B cell (primary cell): ENCODE results near the gene COL5A1. TPM values are rescaled to one million over a fixed set of nuclear protein-coding genes. Genes with fewer than 3 reads are reported as not detected.

Experiments used
- ATAC-seq: fragments of 200-7000 bp; cut with Tn5 transposase; one replicate; pipeline ENCODE4 v1.10.0; 2021; ENCODE audit warnings: low read depth, mild to moderate bottlenecking, moderate number of reproducible peaks, moderate library complexity
- CTCF ChIA-PET: fragments of 350-600 bp; sonication (Branson Sonifier 250); formaldehyde crosslinking; loops from one replicate; lab custom pipeline; 2021; ENCODE audit warnings: antibody characterized with exemption, inconsistent platforms; lab: Charles Lee
- POLR2A ChIA-PET: fragments of 350-600 bp; sonication (Branson Sonifier 250); formaldehyde crosslinking; loops from one replicate; lab custom pipeline; 2021; ENCODE audit warnings: antibody characterized with exemption; lab: Charles Lee
- DNase-seq: peaks from one replicate; pipeline ENCODE4 v3.0.0; 2013
- H2AFZ ChIP-seq: 2 replicates; pipeline ENCODE4 v1.6.1; 2012; ENCODE audit warnings: mild to moderate bottlenecking, low read depth, low read length; ENCODE audit not compliant: insufficient read depth, poor library complexity, severe bottlenecking
- H3K27ac ChIP-seq, 2 donors: 1 replicate in 1 of 2; 2 replicates in 1 of 2; pipeline ENCODE4 v1.5.1; 2012 to 2013; ENCODE audit warnings: low read length in 2 of 2, mild to moderate bottlenecking in 2 of 2, moderate library complexity in 1 of 2
- H3K27me3 ChIP-seq, 4 experiments: fragments of 200-600 bp in 1 of 4; sonication (generic) in 1 of 4; replicated peaks in 1 of 4; 1 replicate in 2 of 4; 2 replicates in 2 of 4; pipeline versions ENCODE4 v1.6.1 to v1.7.0; 2013 to 2016; ENCODE audit warnings: low read length in 3 of 4, mild to moderate bottlenecking in 2 of 4, mixed read lengths in 1 of 4, moderate library complexity in 1 of 4; ENCODE audit not compliant: insufficient read depth in 4 of 4, control insufficient read depth in 3 of 4; ENCODE audit errors: control extremely low read depth in 1 of 4
- H3K36me3 ChIP-seq, 2 experiments: replicated peaks in 1 of 2; 1 replicate in 1 of 2; 2 replicates in 1 of 2; pipeline versions ENCODE4 v1.6.1 to v1.7.1; 2013; ENCODE audit warnings: low read length in 1 of 2; ENCODE audit not compliant: insufficient read depth in 2 of 2, control insufficient read depth in 1 of 2; ENCODE audit errors: control extremely low read depth in 1 of 2, extremely low read depth in 1 of 2
- H3K4me1 ChIP-seq, 2 donors: fragments of 200-600 bp in 1 of 2; sonication (generic) in 1 of 2; 1 replicate in 1 of 2; 2 replicates in 1 of 2; pipeline versions ENCODE4 v1.5.1 to v1.6.1; 2013 to 2017; ENCODE audit warnings: low read length in 2 of 2; ENCODE audit not compliant: control insufficient read depth in 2 of 2, insufficient read depth in 2 of 2
- H3K4me2 ChIP-seq: replicated peaks from 2 replicates; pipeline ENCODE3; 2012; ENCODE audit warnings: mild to moderate bottlenecking, low read depth, low read length; ENCODE audit not compliant: poor library complexity, severe bottlenecking
- H3K4me3 ChIP-seq, 5 experiments: fragments of 200-600 bp in 1 of 5; sonication (generic) in 1 of 5; 1 replicate in 3 of 5; 2 replicates in 2 of 5; pipeline versions ENCODE4 v1.5.1 to v1.7.0; 2011 to 2016; ENCODE audit warnings: low read length in 4 of 5, mild to moderate bottlenecking in 4 of 5, low read depth in 2 of 5, control low read depth in 1 of 5, moderate library complexity in 1 of 5; ENCODE audit not compliant: insufficient read depth in 1 of 5; ENCODE audit errors: control extremely low read depth in 1 of 5, extremely low read depth in 1 of 5
- H3K79me2 ChIP-seq: fragments of 200-600 bp; sonication (generic); one replicate; pipeline ENCODE4 v1.6.0; 2016; ENCODE audit warnings: low read length; ENCODE audit not compliant: control insufficient read depth, insufficient read depth
- H3K9ac ChIP-seq: fragments of 200-600 bp; sonication (generic); 2 replicates; pipeline ENCODE4 v1.6.1; 2017; ENCODE audit warnings: mild to moderate bottlenecking, low read length, moderate library complexity
- H3K9me3 ChIP-seq, 3 donors: one replicate each; pipeline versions ENCODE4 v1.6.1 to v1.7.1; 2013; ENCODE audit warnings: low read length in 2 of 3; ENCODE audit not compliant: control insufficient read depth in 2 of 3, insufficient read depth in 1 of 3; ENCODE audit errors: control extremely low read depth in 1 of 3
- H4K20me1 ChIP-seq: 2 replicates; pipeline ENCODE4 v1.6.0; 2012; ENCODE audit warnings: mild to moderate bottlenecking, low read length; ENCODE audit not compliant: insufficient read depth, control insufficient read depth, poor library complexity, severe bottlenecking
- H3K27ac Mint-ChIP-seq: one replicate; pipeline ENCODE4 v1.8.0; 2021; ENCODE audit warnings: mixed read lengths
- H3K27me3 Mint-ChIP-seq: one replicate; pipeline ENCODE4 v1.8.0; 2021; ENCODE audit warnings: mixed read lengths
- H3K4me1 Mint-ChIP-seq: one replicate; pipeline ENCODE4 v1.8.0; 2021; ENCODE audit warnings: mixed read lengths
- H3K4me3 Mint-ChIP-seq: one replicate; pipeline ENCODE4 v1.8.0; 2021; ENCODE audit warnings: mixed read lengths
- H3K9me3 Mint-ChIP-seq: one replicate; pipeline ENCODE4 v1.8.0; 2022; ENCODE audit warnings: mixed read lengths; ENCODE audit not compliant: insufficient read depth
- EZH2 ChIP-seq: IDR thresholded peaks from 2 replicates; pipeline ENCODE4 v1.6.1; 2012; ENCODE audit warnings: borderline replicate concordance, low read depth, mild to moderate bottlenecking, moderate library complexity, low read length; ENCODE audit not compliant: insufficient read depth, poor library complexity, severe bottlenecking
- WGBS: methylation state at CpG from one replicate; pipeline ENCODE4 v1.1.5; 2013; ENCODE audit warnings: missing lambda C conversion rate; ENCODE audit not compliant: insufficient coverage; 5-methylcytosine and 5-hydroxymethylcytosine counted together
- intact Hi-C: fragments of 100-400 bp; cut with micrococcal nuclease; formaldehyde crosslinking; loops from one replicate; pipeline ENCODE4 v1.10.0; 2022
- polyA plus RNA-seq: library from polyadenylated mRNA; depleted of rRNA; stranded (reverse); fragments of >200 nt; gene quantifications from 2 replicates; pipeline ENCODE4 v1.2.3, GENCODE V29; 2012
- total RNA-seq, 2 donors: library from RNA; stranded (reverse); fragments of 120-200 nt in 1 of 2; gene quantifications; 1 replicate in 1 of 2; 2 replicates in 1 of 2; pipeline versions ENCODE4 v1.2.3 to v1.2.4, GENCODE V29; 2013 to 2022
- TF ChIP-seq, protein P1 (sequence below): fragments of 200-600 bp; IDR thresholded peaks from one replicate; pipeline ENCODE4 v1.8.0; 2022; ENCODE audit warnings: antibody characterized with exemption, mild to moderate bottlenecking

COL5A1 gene
- total and polyA plus RNA-seq, 2 donors (not counting 1 experiment from before 2014, with no cell fraction given) = 0.06 TPM; not detected in 1

DNA sequence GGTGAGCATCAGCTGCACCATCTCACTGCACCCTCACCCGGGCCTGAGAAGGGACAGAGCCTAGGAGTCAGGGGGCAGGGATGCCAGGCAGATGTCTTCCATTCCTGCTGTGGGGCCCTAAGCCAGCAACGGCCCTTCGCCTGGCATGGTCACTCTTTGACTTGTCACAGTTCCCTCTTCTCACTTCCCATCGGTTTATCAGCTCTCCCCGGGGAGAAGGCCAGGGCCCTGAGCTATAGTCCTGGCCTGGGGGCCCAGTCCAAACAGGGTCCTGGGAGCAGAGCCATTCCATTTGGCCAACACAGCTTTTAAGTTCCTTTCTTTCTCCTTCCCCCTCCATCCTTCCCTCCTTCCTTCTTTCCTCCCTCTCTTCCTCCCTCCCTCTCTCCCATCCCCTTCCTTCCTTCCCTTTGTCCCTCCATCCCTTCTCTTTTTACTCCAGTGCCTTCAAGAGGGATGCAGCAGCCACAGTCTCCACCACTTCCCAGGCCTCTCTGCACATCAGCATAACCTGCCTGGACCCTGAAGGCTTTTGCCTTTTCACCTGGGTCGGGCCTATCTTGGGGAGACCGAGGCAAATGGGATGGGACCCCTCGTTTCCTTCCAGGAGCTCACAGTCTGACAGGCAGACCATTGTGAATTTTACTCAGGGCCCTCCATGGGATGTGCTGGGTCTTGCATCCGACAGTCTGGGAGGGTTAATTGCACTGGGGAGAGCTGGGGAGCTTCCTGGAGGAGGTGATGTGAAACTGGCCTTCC, 4.2 kb downstream of the COL5A1 start:
- peaks cover 0 to 18% (median 1%) of the 10 kb centered on the region in 4 experiments for H3K27me3 ChIP-seq
- H2AFZ ChIP-seq = no peak overlapping the region
- H3K9me3 Mint-ChIP-seq = peaks cover 2% of the 10 kb centered on the region
- no peak overlapping the region for H3K27ac Mint-ChIP-seq
- ChIA-PET POLR2A (no interaction called here), CTCF (interaction anchor here (0.6 kb wide), 1 partner anchor 1518 kb away, joined by 3 read pairs; no protein-coding TSS in a partner anchor)
- TF ChIP-seq, protein P1, sequence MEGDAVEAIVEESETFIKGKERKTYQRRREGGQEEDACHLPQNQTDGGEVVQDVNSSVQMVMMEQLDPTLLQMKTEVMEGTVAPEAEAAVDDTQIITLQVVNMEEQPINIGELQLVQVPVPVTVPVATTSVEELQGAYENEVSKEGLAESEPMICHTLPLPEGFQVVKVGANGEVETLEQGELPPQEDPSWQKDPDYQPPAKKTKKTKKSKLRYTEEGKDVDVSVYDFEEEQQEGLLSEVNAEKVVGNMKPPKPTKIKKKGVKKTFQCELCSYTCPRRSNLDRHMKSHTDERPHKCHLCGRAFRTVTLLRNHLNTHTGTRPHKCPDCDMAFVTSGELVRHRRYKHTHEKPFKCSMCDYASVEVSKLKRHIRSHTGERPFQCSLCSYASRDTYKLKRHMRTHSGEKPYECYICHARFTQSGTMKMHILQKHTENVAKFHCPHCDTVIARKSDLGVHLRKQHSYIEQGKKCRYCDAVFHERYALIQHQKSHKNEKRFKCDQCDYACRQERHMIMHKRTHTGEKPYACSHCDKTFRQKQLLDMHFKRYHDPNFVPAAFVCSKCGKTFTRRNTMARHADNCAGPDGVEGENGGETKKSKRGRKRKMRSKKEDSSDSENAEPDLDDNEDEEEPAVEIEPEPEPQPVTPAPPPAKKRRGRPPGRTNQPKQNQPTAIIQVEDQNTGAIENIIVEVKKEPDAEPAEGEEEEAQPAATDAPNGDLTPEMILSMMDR = no peak
- no peak for TF ChIP-seq EZH2
- H3K4me3 Mint-ChIP-seq = no peak overlapping the region
- H4K20me1 ChIP-seq = no peaks in the 10 kb centered on the region
- H3K9me3 ChIP-seq = peaks cover 0 to 3% (median 0%) of the 10 kb centered on the region in 3 donors
- H3K36me3 ChIP-seq = no peaks in the 10 kb centered on the region
- H3K4me3 ChIP-seq = no peak overlapping the region
- peaks cover 9% of the 10 kb centered on the region for H3K27me3 Mint-ChIP-seq
- H3K27ac ChIP-seq = no peak overlapping the region
- DNase-seq = no peak
- H3K4me2 ChIP-seq = no peak overlapping the region
- ATAC-seq = no peak
- peaks cover 0 to 4% of the 10 kb centered on the region in 2 donors for H3K4me1 ChIP-seq
- no peaks in the 10 kb centered on the region for H3K79me2 ChIP-seq
- intact Hi-C loops = no loop called here
- WGBS = 84% methylated on average over 8 of the region's 9 CpGs
- H3K9ac ChIP-seq = no peak overlapping the region
- H3K4me1 Mint-ChIP-seq = peaks cover 2% of the 10 kb centered on the region

DNA sequence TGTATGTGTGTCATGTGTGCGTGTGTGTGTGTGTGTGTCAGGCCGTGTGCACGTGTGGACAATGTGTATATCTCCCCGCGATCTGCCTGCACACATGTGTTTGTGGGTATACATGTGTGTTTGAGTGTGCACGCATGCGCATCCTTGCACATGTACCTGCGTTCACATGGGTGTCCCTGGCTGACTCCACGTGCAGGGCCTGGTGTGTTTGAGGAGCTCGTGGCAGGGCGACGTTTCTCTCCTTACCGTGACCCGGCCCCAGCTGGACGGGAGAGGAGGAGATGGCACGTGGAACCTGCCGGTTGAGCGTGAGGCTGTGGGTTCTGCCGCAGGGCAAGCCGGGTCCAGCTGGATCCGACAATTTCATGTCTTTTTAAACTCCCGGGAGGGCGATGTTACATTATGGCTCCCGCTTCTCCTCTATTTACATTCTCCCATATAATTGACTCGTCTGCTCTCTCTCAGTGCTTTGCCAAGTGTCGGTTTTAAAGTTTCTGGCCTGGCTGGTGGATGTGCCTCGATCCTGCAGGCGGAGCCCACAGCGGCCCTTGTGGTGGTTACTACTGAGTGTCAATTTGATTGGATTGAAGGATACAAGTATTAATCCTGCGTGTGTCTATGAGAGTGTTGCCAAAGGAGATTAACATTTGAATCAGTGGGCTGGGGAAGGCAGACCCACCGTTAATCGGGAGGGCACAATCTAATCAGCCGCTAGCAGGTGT, 5.9 kb downstream of the COL5A1 start:
- 94% methylated on average over 31 of the region's 33 CpGs for WGBS
- H3K27ac Mint-ChIP-seq = no peak overlapping the region

More for the DNA sequence above, 5.9 kb downstream of the COL5A1 start:
- Histone ChIP-seq H3K9me3 (peaks cover 0 to 3% (median 0%) of the 10 kb centered on the region in 3 donors), H3K4me2 (no peak overlapping the region), H3K27me3 (peaks cover 0 to 11% (median under 1%) of the 10 kb centered on the region in 4 experiments), H4K20me1 (no peaks in the 10 kb centered on the region), H3K36me3 (no peaks in the 10 kb centered on the region), H3K79me2 (no peaks in the 10 kb centered on the region), H3K4me1 (no peaks in the 10 kb centered on the region), H3K27ac (no peak overlapping the region), H3K4me3 (no peak overlapping the region), H2AFZ (no peak overlapping the region), H3K9ac (no peak overlapping the region)
- no peak for TF ChIP-seq EZH2
- TF ChIP-seq, protein P1 = no peak
- peaks cover 9% of the 10 kb centered on the region for H3K27me3 Mint-ChIP-seq
- H3K9me3 Mint-ChIP-seq = peaks cover 2% of the 10 kb centered on the region
- DNase-seq = no peak
- CTCF ChIA-PET = no interaction called here
- ATAC-seq = no peak
- H3K4me1 Mint-ChIP-seq = no peaks in the 10 kb centered on the region
- intact Hi-C loops = no loop called here
- H3K4me3 Mint-ChIP-seq = no peak overlapping the region
- POLR2A ChIA-PET = no interaction called here
